ENCODE data around the gene CNNM4. TPM values are rescaled to one million over a fixed set of nuclear protein-coding genes. Genes with fewer than 3 reads are reported as not detected.

The CNNM4 gene
- total and polyA plus RNA-seq, 4 donors = 0.82 to 2.3 (median 2.1) TPM

DNA sequence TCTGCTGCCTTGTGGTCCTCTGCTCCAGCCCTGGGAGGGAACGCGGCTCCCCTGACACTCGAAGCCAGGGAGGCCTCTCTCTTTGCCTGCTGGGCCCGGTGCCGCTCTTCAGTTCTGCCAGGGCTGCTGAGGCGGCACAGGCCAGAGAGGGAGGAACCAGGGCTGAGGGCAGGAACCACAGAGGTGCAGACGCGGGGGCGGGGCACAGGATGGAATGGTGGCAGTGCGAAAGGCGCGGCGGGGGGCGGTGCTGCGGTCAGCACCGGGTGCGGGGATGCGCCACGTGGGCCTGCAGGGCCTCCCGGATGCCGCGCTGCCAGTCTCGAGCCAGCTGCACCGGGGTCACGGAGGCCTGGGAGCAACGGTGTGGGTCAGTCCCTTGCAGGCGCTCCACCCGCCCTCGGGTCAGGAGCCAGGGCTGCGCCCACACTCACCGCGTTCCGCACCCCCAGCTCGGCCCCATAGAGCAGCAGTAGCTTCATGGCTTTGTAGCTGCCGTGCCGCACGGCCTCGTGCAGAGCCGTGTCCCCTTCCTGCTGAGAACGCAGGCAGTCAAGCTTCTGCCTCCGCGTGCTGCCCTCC is 78.7 kb downstream of the CNNM4 start:
- DNase-seq (ENCODE audit: low spot score) = no peak
- 58% methylated on average over 42 of the region's 42 CpGs for WGBS
- Histone ChIP-seq H3K36me3 (ENCODE audit: control insufficient read depth in 4 of 4, insufficient read depth in 3 of 4, low read depth in 1 of 4, low read length in 3 of 4) (peaks cover 0 to 17% (median 6%) of the 10 kb centered on the region in 4 donors), H3K4me1 (ENCODE audit: control insufficient read depth in 4 of 4, insufficient read depth in 4 of 4, low read length in 3 of 4) (peaks cover 0 to 5% (median 0%) of the 10 kb centered on the region in 4 donors), H3K4me3 (ENCODE audit: low read depth in 1 of 3, low read length in 3 of 3) (no peak overlapping the region), H3K9me3 (ENCODE audit: control insufficient read depth in 4 of 4, low read length in 3 of 4) (no peaks in the 10 kb centered on the region), H3K9ac (ENCODE audit: low read depth in 1 of 2, low read length in 2 of 2) (no peak overlapping the region), H3K27ac (ENCODE audit: low read depth in 1 of 2, low read length in 2 of 2) (no peak overlapping the region), H3K27me3 (ENCODE audit: control insufficient read depth in 4 of 4, insufficient read depth in 4 of 4, low read length in 3 of 4) (no peaks in the 10 kb centered on the region)
- TF ChIP-seq, protein P1, sequence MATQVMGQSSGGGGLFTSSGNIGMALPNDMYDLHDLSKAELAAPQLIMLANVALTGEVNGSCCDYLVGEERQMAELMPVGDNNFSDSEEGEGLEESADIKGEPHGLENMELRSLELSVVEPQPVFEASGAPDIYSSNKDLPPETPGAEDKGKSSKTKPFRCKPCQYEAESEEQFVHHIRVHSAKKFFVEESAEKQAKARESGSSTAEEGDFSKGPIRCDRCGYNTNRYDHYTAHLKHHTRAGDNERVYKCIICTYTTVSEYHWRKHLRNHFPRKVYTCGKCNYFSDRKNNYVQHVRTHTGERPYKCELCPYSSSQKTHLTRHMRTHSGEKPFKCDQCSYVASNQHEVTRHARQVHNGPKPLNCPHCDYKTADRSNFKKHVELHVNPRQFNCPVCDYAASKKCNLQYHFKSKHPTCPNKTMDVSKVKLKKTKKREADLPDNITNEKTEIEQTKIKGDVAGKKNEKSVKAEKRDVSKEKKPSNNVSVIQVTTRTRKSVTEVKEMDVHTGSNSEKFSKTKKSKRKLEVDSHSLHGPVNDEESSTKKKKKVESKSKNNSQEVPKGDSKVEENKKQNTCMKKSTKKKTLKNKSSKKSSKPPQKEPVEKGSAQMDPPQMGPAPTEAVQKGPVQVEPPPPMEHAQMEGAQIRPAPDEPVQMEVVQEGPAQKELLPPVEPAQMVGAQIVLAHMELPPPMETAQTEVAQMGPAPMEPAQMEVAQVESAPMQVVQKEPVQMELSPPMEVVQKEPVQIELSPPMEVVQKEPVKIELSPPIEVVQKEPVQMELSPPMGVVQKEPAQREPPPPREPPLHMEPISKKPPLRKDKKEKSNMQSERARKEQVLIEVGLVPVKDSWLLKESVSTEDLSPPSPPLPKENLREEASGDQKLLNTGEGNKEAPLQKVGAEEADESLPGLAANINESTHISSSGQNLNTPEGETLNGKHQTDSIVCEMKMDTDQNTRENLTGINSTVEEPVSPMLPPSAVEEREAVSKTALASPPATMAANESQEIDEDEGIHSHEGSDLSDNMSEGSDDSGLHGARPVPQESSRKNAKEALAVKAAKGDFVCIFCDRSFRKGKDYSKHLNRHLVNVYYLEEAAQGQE (IDR thresholded peaks at IDR 0.05) = no peak
- TF ChIP-seq NR2F2 (IDR thresholded peaks at IDR 0.05) = no peak
- TF ChIP-seq, protein P2, sequence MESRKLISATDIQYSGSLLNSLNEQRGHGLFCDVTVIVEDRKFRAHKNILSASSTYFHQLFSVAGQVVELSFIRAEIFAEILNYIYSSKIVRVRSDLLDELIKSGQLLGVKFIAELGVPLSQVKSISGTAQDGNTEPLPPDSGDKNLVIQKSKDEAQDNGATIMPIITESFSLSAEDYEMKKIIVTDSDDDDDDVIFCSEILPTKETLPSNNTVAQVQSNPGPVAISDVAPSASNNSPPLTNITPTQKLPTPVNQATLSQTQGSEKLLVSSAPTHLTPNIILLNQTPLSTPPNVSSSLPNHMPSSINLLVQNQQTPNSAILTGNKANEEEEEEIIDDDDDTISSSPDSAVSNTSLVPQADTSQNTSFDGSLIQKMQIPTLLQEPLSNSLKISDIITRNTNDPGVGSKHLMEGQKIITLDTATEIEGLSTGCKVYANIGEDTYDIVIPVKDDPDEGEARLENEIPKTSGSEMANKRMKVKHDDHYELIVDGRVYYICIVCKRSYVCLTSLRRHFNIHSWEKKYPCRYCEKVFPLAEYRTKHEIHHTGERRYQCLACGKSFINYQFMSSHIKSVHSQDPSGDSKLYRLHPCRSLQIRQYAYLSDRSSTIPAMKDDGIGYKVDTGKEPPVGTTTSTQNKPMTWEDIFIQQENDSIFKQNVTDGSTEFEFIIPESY (IDR thresholded peaks at IDR 0.05) = no peak

DNA sequence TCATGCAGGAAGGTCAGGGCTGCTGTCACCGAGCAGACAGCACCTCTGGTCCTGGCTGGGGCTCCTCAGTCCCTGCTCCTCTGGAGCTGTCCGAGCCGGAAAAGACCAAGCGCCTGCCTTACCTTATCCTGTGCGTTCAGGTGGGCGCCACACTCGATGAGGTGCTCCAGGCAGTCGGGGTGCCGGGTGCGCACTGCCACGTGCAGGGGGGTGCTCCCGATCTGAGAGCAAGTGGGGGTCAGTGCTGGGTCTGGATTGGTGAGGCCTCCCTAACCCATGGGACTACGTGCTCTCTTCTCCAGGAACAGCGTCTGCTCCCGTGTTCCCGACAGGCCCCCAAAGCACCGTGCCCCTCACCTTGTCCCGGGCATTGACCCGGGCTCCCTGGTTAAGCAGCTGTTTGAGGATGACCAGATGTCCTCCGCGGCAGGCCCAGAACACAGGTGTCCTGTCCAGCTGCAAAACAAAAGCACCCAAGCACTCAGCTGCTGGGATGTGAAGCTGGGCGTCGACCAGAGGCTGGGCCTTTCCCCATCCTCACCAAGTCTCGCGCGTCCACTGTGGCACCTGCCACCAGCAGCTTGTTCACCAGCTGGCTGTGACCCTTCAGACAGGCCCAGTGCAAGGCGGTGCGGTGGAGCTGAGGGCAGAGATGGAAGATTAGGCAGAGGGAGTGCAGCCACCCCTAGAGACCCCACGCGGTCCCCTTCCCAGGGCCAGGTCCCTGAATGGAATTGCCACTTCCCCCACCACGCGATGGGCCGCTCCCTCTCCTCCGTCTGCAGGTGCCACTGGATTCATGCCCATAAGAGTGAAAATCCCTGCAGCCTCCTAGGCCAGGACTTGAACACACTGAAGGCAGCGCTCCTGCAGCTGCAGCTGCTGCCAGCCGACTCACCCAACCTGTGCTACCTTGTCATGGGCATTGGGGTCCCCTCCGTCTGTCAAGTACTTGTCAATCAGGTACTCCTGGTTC is 79.5 kb downstream of the CNNM4 start:
- H3K27ac ChIP-seq (ENCODE audit: low read depth in 1 of 2, low read length in 2 of 2) = no peak overlapping the region
- H3K4me1 ChIP-seq (ENCODE audit: control insufficient read depth in 4 of 4, insufficient read depth in 4 of 4, low read length in 3 of 4) = peaks cover 0 to 5% (median 0%) of the 10 kb centered on the region in 4 donors
- DNase-seq (ENCODE audit: low spot score) = no peak
- no peak for TF ChIP-seq RAD21 (IDR thresholded peaks at IDR 0.05)
- TF ChIP-seq, protein P2 (IDR thresholded peaks at IDR 0.05) = no peak
- no peak for TF ChIP-seq FOXA2 (IDR thresholded peaks at IDR 0.05)
- TF ChIP-seq, protein P3, sequence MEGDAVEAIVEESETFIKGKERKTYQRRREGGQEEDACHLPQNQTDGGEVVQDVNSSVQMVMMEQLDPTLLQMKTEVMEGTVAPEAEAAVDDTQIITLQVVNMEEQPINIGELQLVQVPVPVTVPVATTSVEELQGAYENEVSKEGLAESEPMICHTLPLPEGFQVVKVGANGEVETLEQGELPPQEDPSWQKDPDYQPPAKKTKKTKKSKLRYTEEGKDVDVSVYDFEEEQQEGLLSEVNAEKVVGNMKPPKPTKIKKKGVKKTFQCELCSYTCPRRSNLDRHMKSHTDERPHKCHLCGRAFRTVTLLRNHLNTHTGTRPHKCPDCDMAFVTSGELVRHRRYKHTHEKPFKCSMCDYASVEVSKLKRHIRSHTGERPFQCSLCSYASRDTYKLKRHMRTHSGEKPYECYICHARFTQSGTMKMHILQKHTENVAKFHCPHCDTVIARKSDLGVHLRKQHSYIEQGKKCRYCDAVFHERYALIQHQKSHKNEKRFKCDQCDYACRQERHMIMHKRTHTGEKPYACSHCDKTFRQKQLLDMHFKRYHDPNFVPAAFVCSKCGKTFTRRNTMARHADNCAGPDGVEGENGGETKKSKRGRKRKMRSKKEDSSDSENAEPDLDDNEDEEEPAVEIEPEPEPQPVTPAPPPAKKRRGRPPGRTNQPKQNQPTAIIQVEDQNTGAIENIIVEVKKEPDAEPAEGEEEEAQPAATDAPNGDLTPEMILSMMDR (IDR thresholded peaks at IDR 0.05; ENCODE audit: low read depth, low read length, missing input control) = no peak
- no peak for TF ChIP-seq NR2F2 (IDR thresholded peaks at IDR 0.05)
- TF ChIP-seq HNF4A (conservative IDR thresholded peaks at IDR 0.05) = no peak
- no peak for TF ChIP-seq TAF1 (conservative IDR thresholded peaks at IDR 0.05)
- H3K9ac ChIP-seq (ENCODE audit: low read depth in 1 of 2, low read length in 2 of 2) = no peak overlapping the region
- H3K36me3 ChIP-seq (ENCODE audit: control insufficient read depth in 4 of 4, insufficient read depth in 3 of 4, low read depth in 1 of 4, low read length in 3 of 4) = peaks cover 0 to 11% (median 6%) of the 10 kb centered on the region in 4 donors
- WGBS = 93% methylated on average over 37 of the region's 37 CpGs
- H3K27me3 ChIP-seq (ENCODE audit: control insufficient read depth in 4 of 4, insufficient read depth in 4 of 4, low read length in 3 of 4) = no peaks in the 10 kb centered on the region
- no peaks in the 10 kb centered on the region for H3K9me3 ChIP-seq (ENCODE audit: control insufficient read depth in 4 of 4, low read length in 3 of 4)
- H3K4me3 ChIP-seq (ENCODE audit: low read depth in 1 of 3, low read length in 3 of 3) = no peak overlapping the region
